ENCODE results near the gene CSH2.
"Not testable (repeated sequence)": the region's sequence is repeated elsewhere in the genome, so short reads cannot be mapped to it uniquely, and the experiment has no call there.

CSH2 gene

DNA sequence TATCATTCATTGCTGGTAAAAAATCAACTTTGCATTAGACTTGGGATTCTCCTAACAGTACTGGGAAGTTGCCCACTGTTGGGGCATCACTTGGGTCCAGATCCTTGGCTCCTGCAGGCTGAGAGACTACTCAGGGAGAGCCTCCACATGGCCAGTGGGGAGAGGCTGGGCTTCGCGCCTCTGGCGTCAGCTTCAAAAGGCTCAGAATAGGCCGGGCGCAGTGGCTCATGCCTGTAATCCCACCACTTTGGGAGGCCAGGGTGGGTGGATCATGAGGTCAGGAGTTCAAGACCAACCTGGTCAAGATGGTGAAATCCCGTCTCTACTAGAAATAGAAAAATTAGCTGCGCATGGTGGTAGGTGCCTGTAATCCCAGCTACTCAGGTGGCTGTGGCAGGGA lies 41.0 kb upstream of the CSH2 start:
- DNase-seq (ENCODE audit: low spot score) = no peak
- TF ChIP-seq, protein P1, sequence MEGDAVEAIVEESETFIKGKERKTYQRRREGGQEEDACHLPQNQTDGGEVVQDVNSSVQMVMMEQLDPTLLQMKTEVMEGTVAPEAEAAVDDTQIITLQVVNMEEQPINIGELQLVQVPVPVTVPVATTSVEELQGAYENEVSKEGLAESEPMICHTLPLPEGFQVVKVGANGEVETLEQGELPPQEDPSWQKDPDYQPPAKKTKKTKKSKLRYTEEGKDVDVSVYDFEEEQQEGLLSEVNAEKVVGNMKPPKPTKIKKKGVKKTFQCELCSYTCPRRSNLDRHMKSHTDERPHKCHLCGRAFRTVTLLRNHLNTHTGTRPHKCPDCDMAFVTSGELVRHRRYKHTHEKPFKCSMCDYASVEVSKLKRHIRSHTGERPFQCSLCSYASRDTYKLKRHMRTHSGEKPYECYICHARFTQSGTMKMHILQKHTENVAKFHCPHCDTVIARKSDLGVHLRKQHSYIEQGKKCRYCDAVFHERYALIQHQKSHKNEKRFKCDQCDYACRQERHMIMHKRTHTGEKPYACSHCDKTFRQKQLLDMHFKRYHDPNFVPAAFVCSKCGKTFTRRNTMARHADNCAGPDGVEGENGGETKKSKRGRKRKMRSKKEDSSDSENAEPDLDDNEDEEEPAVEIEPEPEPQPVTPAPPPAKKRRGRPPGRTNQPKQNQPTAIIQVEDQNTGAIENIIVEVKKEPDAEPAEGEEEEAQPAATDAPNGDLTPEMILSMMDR (IDR thresholded peaks at IDR 0.05; ENCODE audit: extremely low read depth, missing control alignments) = no peak

DNA sequence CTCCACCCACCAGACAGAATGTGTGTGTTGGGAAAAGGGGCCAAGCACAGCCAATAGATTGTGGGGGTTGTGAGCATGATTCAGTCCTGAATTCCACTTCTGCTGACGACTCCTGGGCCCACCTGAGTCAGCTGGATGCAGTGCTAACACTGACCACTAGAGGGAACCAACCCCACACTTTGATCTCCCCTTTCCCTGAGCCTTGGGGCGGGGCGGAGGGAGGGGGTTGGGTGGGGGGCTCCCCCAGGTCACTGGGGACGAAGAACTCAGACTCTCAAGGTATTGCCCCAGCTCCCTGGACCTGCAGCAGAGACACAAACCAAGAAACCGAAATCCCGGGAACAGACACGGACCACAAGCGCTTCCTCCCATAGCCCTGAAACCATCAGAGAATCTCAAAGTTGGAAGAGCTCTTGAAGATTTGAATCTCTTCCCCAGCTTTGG lies 38.2 kb upstream of the CSH2 start:
- DNase-seq (ENCODE audit: low spot score) = peak; percentile 59
- TF ChIP-seq, protein P1 (IDR thresholded peaks at IDR 0.05; ENCODE audit: extremely low read depth, missing control alignments) = peak; percentile 58

DNA sequence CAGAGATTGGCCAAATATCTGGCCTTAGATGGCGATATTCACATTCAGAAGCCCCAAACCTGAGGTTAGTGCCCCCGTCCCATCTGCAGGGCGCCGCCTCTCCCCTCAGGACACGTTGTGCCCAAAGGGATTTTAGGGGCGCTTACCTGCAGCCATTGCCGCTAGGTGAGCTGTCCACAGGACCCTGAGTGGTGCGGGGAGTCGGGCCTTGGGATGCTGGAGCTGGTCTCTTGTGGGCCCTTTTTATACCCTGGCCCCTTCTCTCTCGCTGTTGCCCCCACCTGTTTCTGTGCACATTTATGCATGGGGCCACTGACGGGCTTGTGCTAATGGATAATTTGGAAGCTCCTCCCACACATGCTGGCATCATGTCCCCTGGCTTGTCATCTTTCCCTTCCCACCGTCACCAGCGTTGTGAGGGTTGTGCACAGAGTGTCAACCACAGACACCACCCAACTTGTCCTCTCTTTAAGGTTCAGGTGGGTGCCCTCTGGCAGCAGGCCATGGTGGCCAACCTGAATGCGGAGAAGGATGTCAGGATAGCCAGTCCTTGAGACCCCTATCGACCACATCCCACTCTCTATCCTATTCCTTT lies 37.7 kb upstream of the CSH2 start, which contains the start of gene CSHL1:
CSHL1 (minus strand) TSS at position 218 of the 595 bp plus-strand sequence; CDS start at position 156, 62 bp downstream.
- no peak for DNase-seq (ENCODE audit: low spot score)
- TF ChIP-seq, protein P1 (IDR thresholded peaks at IDR 0.05; ENCODE audit: extremely low read depth, missing control alignments) = no peak

DNA sequence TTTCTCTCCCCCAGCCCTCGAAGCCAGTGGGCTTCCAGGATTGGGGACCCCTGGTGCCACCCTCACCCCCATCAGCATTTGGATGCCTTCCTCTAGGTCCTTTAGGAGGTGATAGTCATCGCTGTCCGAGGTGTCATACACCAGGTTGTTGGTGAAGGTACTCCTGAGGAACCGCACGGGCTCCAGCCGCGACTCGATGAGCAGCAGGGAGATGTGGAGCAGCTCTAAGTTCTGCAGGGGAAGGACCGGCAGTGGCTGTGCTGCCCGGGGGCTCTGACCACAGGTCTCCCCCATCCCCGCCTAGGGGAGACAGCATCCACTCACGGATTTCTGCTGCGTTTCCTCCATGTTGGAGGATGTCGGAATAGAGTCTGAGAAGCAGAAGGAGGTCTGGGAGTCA lies 36.6 kb upstream of the CSH2 start:
- TF ChIP-seq, protein P1 (IDR thresholded peaks at IDR 0.05; ENCODE audit: extremely low read depth, missing control alignments) = no peak
- no peak for DNase-seq (ENCODE audit: low spot score)

DNA sequence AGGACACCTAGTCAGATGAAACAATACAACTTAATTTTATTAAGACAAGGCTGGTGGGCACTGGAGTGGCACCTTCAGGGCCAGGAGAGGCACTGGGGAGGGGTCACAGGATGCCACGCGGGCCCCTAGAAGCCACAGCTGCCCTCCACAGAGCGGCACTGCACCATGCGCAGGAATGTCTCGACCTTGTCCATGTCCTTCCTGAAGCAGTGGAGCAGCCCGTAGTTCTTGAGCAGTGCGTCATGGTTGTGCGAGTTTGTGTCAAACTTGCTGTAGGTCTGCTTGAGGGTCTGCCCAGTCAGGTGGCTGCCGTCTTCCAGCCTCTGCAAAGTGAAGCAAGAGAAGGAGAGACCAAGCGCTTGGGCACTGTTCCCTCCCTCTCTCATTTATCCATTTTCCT lies 36.1 kb upstream of the CSH2 start:
- DNase-seq (ENCODE audit: low spot score) = not testable (repeated sequence)

DNA sequence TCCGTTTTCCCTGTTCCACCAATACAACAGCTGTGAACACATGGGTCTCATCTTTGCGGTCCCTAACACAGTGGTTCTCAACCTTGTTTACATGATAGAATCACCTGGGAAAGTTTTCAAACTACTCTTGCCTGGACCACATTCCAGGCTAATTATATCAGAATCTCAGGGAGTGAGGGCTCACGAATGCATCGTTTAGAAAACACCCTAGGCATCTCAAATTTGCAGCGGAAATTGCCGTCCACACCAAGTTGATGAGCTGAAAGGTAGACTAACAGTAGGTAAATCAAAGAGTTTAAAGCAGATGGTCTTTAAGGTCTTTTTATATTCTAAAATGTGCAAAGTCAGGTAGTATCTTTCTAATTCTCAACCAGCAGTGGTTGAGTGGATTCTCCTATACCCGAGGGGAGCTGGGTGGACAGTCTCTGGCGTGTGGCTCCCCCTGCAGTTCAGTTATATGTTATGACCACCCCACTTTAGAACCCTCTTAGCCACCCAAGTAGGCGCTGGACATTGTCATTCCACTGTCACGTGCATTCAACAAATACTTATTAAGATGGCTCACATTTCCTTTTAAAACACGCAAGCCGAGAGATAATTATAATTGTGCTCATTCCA lies 33.8 kb upstream of the CSH2 start:
- not testable (repeated sequence) for DNase-seq (ENCODE audit: low spot score)

DNA sequence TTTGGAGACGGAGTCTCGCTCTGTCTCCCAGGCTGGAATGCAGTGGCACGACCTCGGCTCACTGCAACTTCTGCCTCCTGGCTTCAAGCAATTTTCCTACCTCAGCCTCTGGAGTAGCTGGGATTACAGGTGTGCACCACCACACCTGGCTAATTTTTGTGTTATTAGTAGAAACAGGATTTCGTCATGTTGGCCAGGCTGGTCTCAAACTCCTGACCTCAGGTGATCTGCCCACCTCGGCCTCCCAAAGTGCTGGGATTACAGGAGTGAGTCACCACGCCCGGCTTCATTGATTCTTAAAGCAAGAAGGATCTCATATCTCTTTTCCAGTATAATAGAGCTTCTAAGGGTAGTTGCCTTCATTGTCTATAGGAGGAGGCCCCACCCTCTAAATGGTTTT lies 31.3 kb upstream of the CSH2 start:
- DNase-seq (ENCODE audit: low spot score) = not testable (repeated sequence)

DNA sequence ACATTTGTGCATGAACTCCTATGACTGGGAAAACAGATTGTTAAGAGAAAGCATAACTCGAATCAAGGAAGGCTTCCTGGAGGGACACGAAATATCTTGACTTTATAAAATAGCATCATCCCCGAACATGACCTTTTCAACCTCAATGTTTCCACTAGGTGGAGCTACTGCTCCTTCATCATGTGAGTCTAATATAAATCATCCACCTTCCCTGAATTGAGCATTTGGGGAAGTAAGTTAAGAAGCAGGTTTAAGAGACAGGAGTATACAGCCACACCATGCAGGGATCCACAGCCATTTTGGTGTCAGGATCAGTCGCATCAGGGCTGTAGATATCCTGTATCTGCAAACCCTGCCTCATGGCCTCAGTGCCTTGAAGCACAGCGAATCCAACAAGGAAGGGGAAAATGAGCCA lies 30.3 kb upstream of the CSH2 start:
- DNase-seq (ENCODE audit: low spot score) = not testable (repeated sequence)

DNA sequence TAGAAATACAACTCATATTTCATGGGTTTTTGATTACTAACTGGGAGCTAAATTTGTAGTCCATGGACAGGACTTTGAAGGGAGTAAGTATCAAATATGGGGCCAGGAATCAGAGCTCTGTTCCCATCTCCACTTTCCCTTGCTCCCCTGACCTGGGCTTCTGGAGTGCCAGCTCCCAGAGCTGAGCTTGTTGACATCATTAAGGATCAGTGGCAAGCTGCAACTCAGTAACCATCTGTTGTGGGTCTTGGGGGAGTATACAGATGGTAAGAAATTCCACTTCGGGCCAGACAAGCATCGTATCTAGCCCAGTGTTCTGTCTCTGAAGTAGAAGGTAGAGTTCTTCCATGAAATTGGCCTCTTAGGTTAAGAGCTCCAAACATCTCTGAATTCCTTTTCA lies 28.5 kb upstream of the CSH2 start:
- DNase-seq (ENCODE audit: low spot score) = not testable (repeated sequence)

DNA sequence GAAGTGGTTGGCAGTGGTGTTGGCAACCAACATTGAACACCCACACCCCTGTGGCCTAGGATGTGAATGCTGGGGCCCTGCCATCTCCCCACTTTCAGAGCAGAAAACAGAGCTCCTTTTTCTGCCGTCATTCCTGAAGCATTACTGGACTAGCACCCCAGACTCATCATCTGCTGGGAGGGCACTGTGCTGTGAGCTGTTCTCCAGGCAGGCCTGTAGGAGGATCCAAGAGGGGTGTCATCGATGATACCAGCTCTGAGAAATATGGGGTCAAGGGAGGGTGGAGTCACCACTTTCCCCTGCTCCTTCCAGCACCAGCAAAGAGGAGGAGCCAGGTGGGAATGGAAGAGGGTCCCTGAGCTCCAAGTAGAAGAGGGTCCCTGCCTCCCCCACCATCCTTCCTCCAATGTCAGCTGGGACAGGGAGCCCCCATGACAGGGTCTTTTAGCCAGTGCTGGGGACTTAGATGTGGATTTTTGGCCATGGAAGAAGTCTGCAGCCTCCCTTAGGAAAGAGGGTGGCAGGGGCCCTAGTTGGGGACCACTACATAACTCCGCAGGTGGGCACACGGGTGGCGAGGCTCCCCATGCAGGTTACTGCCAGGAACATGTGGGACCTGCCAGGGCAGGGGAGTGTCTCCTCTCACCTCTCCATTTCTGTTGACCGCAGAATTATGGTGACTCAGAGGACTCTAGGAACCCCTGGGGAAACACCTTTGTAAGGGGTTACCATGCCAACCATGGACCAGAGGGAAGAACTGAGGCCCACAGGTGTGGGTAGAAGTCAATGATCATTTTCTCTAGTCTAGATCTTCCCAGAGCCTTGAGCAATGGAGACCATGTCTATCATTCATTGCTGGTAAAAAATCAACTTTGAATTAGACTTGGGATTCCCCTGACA lies 25.7 kb upstream of the CSH2 start:
- not testable (repeated sequence) for DNase-seq (ENCODE audit: low spot score)

DNA sequence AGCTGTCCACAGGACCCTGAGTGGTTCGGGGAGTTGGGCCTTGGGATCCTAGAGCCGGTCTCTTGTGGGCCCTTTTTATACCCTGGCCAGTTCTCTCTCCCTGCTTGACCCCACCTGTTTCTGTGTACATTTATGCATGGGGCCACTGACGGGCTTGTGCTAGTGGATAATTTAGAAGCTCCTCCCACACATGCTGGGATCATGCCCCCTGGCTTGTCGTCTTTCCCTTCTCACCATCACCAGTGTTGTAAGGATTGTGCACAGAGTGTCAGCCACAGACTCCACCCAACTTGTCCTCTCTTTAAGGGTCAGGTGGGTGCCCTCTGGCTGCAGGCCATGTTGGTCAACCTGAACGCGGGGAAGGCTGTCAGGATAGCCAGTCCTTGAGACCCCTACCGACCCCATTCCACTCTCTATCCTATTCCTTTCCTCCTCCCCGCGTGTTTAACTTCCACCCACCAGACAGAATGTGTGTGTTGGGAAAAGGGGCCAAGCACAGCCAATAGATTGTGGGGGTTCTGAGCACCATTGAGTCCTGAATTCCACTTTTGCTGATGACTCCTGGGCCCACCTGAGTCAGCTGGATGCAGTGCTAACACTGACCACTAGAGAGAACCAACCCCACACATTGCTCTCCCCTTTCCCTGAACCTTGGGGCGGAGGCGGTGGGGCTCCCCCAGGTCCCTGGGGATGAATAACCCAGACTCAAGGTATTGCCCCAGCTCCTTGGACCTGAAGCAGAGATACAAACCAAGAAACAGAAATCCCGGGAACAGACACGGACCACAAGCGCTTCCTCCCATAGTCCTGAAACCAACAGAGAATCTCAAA lies 23.3 kb upstream of the CSH2 start, which contains the start of gene CSH1:
CSH1 (minus strand) TSS at position 51 of the 831 bp plus-strand sequence. CDS start 63 bp downstream, outside the sequence.
- not testable (repeated sequence) for DNase-seq (ENCODE audit: low spot score)

DNA sequence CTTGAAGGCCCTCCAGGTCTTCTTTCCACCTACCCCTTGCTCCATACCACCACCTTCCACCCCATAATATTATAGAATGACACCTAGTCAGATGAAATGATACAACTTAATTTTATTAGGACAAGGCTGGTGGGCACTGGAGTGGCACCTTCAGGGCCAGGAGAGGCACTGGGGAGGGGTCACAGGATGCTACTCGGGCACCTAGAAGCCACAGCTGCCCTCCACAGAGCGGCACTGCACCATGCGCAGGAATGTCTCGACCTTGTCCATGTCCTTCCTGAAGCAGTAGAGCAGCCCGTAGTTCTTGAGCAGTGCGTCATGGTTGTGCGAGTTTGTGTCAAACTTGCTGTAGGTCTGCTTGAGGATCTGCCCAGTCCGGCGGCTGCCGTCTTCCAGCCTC lies 21.3 kb upstream of the CSH2 start:
- not testable (repeated sequence) for DNase-seq (ENCODE audit: low spot score)

DNA sequence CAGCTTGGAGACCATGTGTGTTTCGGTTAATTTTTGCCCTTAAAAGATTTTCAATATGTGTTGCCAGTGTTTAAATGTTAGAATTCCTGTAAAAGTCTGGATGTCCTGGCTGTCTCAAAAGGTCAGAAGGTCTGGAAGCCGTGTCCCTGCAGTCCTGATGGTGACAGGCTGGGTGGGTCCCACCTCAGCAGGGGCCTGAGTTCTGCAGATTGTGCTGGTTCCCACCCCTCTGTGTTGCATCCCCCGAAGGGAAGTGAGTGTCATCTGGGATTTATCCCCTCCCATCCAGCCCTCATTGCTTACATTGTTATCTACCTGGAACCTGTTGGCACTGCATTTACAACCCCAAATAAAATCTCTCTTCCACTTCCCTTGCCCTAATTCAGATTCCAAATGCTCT lies 20.5 kb upstream of the CSH2 start:
- DNase-seq (ENCODE audit: low spot score) = not testable (repeated sequence)

DNA sequence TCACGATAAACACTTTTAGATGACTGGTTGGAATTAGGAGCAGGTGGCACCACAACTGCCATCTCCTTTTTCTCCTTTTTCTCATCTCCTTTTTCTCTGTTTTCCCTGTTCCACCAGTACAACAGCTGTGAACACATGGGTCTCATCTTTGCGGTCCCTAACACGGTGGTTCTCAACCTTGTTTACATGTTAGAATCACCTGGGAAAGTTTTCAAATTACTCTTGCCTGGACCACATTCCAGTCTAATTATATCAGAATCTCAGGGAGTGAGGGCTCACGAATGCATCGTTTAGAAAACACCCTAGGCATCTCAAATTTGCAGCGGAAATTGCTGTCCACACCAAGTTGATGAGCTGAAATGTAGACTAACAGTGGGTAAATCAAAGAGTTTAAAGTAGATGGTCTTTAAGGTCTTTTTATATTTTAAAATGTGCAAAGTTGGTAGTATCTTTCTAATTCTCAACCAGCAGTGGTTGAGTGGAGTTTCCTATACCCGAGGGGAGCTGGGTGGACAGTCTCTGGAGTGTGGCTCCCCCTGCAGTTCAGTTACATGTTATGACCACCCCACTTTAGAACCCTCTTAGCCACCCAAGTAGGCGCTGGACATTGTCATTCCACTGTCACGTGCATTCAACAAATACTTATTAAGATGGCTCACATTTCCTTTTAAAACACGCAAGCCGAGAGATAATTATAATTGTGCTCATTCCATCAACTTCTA lies 19.0 kb upstream of the CSH2 start:
- not testable (repeated sequence) for DNase-seq (ENCODE audit: low spot score)
